Keratinocyte (primary cell): ENCODE results near the gene CHGA. TPM values are rescaled to one million over a fixed set of nuclear protein-coding genes. Genes with fewer than 3 reads are reported as not detected.

ENCODE experiments used
- DNase-seq: peaks from one replicate; pipeline ENCODE4 v3.0.0-alpha.2; 2011; ENCODE audit warnings: low read depth, missing footprints, low spot score
- FAIRE-seq: peaks from 2 replicates; lab custom pipeline; 2011; peaks lifted over from hg19 to GRCh38; lab: Jason Lieb, UNC
- H2AFZ ChIP-seq: 2 replicates; pipeline ENCODE4 v1.6.0; 2012; ENCODE audit warnings: low read length, control low read depth, inconsistent platforms; ENCODE audit not compliant: control insufficient read depth
- H3K27ac ChIP-seq: 2 replicates; pipeline ENCODE4 v1.5.1; 2011; ENCODE audit warnings: low read length; ENCODE audit not compliant: control insufficient read depth, insufficient read depth
- H3K27me3 ChIP-seq: 3 replicates; pipeline ENCODE4 v1.6.0; 2011; ENCODE audit warnings: low read length; ENCODE audit not compliant: control insufficient read depth, insufficient read depth; ENCODE audit errors: extremely low read depth
- H3K36me3 ChIP-seq, 2 experiments: 2 replicates in 1 of 2; 3 replicates in 1 of 2; pipeline ENCODE4 v1.5.1; 2011; ENCODE audit warnings: low read length in 2 of 2, mild to moderate bottlenecking in 1 of 2; ENCODE audit not compliant: control insufficient read depth in 2 of 2, insufficient read depth in 2 of 2; ENCODE audit errors: extremely low read depth in 1 of 2
- H3K4me1 ChIP-seq: 3 replicates; pipeline ENCODE4 v1.5.1; 2011; ENCODE audit warnings: low read length; ENCODE audit not compliant: control insufficient read depth, insufficient read depth; ENCODE audit errors: extremely low read depth
- H3K4me2 ChIP-seq: 3 replicates; pipeline ENCODE4 v1.6.0; 2011; ENCODE audit warnings: low read depth, low read length; ENCODE audit not compliant: control insufficient read depth, insufficient read depth; ENCODE audit errors: extremely low read depth
- H3K4me3 ChIP-seq, 3 experiments: fragments of 200-600 bp in 1 of 3; sonication (generic) in 1 of 3; 2 replicates in 2 of 3; 3 replicates in 1 of 3; pipeline ENCODE4 v1.5.1; 2011 to 2016; ENCODE audit warnings: low read length in 3 of 3, mild to moderate bottlenecking in 3 of 3, control low read depth in 2 of 3, inconsistent platforms in 1 of 3, low read depth in 1 of 3, mixed read lengths in 1 of 3, mixed run types in 1 of 3, moderate library complexity in 1 of 3; ENCODE audit not compliant: control insufficient read depth in 2 of 3, insufficient read depth in 2 of 3; ENCODE audit errors: extremely low read depth in 1 of 3
- H3K79me2 ChIP-seq: 2 replicates; pipeline ENCODE4 v1.6.0; 2012; ENCODE audit warnings: low read length; ENCODE audit not compliant: control insufficient read depth, insufficient read depth
- H3K9ac ChIP-seq: 3 replicates; pipeline ENCODE4 v1.6.0; 2011; ENCODE audit warnings: low read length; ENCODE audit not compliant: control insufficient read depth, insufficient read depth; ENCODE audit errors: extremely low read depth
- H3K9me1 ChIP-seq: 3 replicates; pipeline ENCODE4 v1.6.0; 2011; ENCODE audit warnings: low read length; ENCODE audit not compliant: control insufficient read depth, insufficient read depth; ENCODE audit errors: extremely low read depth
- H3K9me3 ChIP-seq: 2 replicates; pipeline ENCODE4 v1.5.1; 2012; ENCODE audit warnings: low read depth, low read length; ENCODE audit not compliant: control insufficient read depth
- H4K20me1 ChIP-seq: 3 replicates; pipeline ENCODE4 v1.6.0; 2011; ENCODE audit warnings: low read length; ENCODE audit not compliant: control insufficient read depth, insufficient read depth; ENCODE audit errors: extremely low read depth
- CTCF ChIP-seq, 3 experiments: IDR thresholded peaks in 1 of 3; conservative IDR thresholded peaks in 1 of 3; optimal IDR thresholded peaks in 1 of 3; 2 replicates in 2 of 3; 3 replicates in 1 of 3; pipeline versions ENCODE3 to v1.5.1; 2011; ENCODE audit warnings: low read length in 3 of 3, mild to moderate bottlenecking in 3 of 3, moderate library complexity in 2 of 3, control low read depth in 1 of 3, inconsistent platforms in 1 of 3; ENCODE audit not compliant: insufficient read depth in 2 of 3; ENCODE audit errors: extremely low read depth in 1 of 3
- EZH2 ChIP-seq: IDR thresholded peaks from one replicate; pipeline ENCODE4 v1.6.1; 2012; ENCODE audit warnings: inconsistent platforms, mild to moderate bottlenecking, low read length, moderate library complexity
- dilution Hi-C: fragments of 300-500 bp; cut with MboI; formaldehyde crosslinking; loops from one replicate; pipeline ENCODE4 v1.7.0; 2020; ENCODE audit warnings: low sequenced_read_pairs; ENCODE audit not compliant: extremely low pct_ligation_motif_present
- polyA plus RNA-seq, 5 experiments: library from polyadenylated mRNA; depleted of rRNA in 3 of 5; stranded (reverse) in 3 of 5; stranded (forward) in 1 of 5; unstranded in 1 of 5; fragments of >200 nt; gene quantifications; 1 replicate in 1 of 5; 2 replicates in 3 of 5; 3 replicates in 1 of 5; pipeline versions ENCODE4 v1.2.1 to v1.2.3, GENCODE V29; 2011 to 2012; ENCODE audit warnings: missing spikeins in 2 of 5, low read depth in 1 of 5, low replicate concordance in 1 of 5

CHGA gene
- polyA plus RNA-seq, 1 donor (not counting 4 experiments of a cell fraction or from before 2014, with no cell fraction given), result 0.04 TPM

GRCh38 chr14:92907316-92907911 is 15.5 kb upstream of the CHGA start:
- no peak for FAIRE-seq
- H3K27me3 ChIP-seq, result peaks cover 15% of the 10 kb centered on the region

GRCh38 chr14:92914087-92914656 is 8.8 kb upstream of the CHGA start:
- TF ChIP-seq CTCF (optimal IDR thresholded peaks at IDR 0.05 in 1 of 3, IDR thresholded peaks at IDR 0.05 in 1 of 3, conservative IDR thresholded peaks at IDR 0.05 in 1 of 3; ENCODE audit: extremely low read depth in 1 of 3, insufficient read depth in 2 of 3, low read length in 3 of 3) (no peak), EZH2 (no peak)
- no peaks in the 10 kb centered on the region for H3K36me3 ChIP-seq
- no peaks in the 10 kb centered on the region for H3K27me3 ChIP-seq
- dilution Hi-C loops, result no loop called here
- no peaks in the 10 kb centered on the region for H3K9me1 ChIP-seq
- no peak for FAIRE-seq
- no peaks in the 10 kb centered on the region for H4K20me1 ChIP-seq
- no peak overlapping the region for H3K27ac ChIP-seq
- no peaks in the 10 kb centered on the region for H3K79me2 ChIP-seq
- no peak overlapping the region for H3K9ac ChIP-seq
- H3K4me2 ChIP-seq, result no peak overlapping the region
- H3K4me1 ChIP-seq, result no peaks in the 10 kb centered on the region
- no peak for DNase-seq
- no peak overlapping the region for H3K4me3 ChIP-seq
- H2AFZ ChIP-seq, result no peak overlapping the region
- no peaks in the 10 kb centered on the region for H3K9me3 ChIP-seq

More at GRCh38 chr14:92907316-92907911, 15.5 kb upstream of the CHGA start:
- H3K27ac ChIP-seq, result no peak overlapping the region
- no peaks in the 10 kb centered on the region for H3K79me2 ChIP-seq
- H3K4me1 ChIP-seq, result no peaks in the 10 kb centered on the region
- no peak for DNase-seq
- H3K9ac ChIP-seq, result no peak overlapping the region
- H3K4me3 ChIP-seq, result no peak overlapping the region
- no peak overlapping the region for H3K4me2 ChIP-seq
- no peaks in the 10 kb centered on the region for H4K20me1 ChIP-seq
- dilution Hi-C loops, result no loop called here
- no peaks in the 10 kb centered on the region for H3K9me3 ChIP-seq
- H3K36me3 ChIP-seq, result no peaks in the 10 kb centered on the region
- TF ChIP-seq CTCF (optimal IDR thresholded peaks at IDR 0.05 in 1 of 3, IDR thresholded peaks at IDR 0.05 in 1 of 3, conservative IDR thresholded peaks at IDR 0.05 in 1 of 3; ENCODE audit: extremely low read depth in 1 of 3, insufficient read depth in 2 of 3, low read length in 3 of 3) (no peak), EZH2 (no peak)
- H3K9me1 ChIP-seq, result no peaks in the 10 kb centered on the region
- H2AFZ ChIP-seq, result no peak overlapping the region
